Fibroblast of villous mesenchyme (primary cell): ENCODE data around the gene DNM3. TPM values are rescaled to one million over a fixed set of nuclear protein-coding genes. Genes with fewer than 3 reads are reported as not detected.
"Not testable (repeated sequence)": the region's sequence is repeated elsewhere in the genome, so short reads cannot be mapped to it uniquely, and the experiment has no call there.

ENCODE experiments used
- DNase-seq: peaks from one replicate; pipeline ENCODE4 v3.0.0-alpha.2; 2010; ENCODE audit warnings: low read depth
- H3K4me3 ChIP-seq: 2 replicates; pipeline ENCODE4 v1.5.1; 2011; ENCODE audit warnings: low read depth, mild to moderate bottlenecking, low read length
- total RNA-seq: library from RNA; depleted of rRNA; stranded (reverse); fragments of >200 nt; gene quantifications from 2 replicates; pipeline ENCODE4 v1.2.3, GENCODE V29; 2012
- TF ChIP-seq, protein P1 (sequence below): IDR thresholded peaks from 2 replicates; pipeline ENCODE4 v1.5.1; 2012; ENCODE audit warnings: low read depth, mild to moderate bottlenecking, low read length; ENCODE audit not compliant: insufficient read depth

DNM3 gene
- total RNA-seq, 1 donor: 2.2 TPM

DNA sequence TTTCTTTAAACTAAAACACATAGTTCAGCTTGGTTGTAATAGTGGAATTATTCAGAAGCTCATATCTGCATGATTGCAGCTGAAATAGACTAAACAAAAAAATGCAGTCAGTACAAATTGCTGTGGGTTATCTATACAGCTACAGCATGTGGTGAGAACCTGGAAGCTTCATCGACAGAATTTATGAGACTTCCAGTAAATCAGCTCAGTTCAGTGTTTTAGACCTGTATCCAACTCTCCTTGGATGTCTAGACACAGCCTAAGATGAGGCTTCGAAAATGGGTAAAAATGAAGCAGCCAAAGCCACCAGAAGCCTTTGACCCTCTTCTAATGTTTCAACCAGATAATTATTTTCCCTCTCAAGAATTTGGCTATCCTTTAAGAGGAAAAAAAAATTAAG, 452.1 kb downstream of the DNM3 start:
- DNase-seq: peak; percentile 93
- TF ChIP-seq, protein P1, sequence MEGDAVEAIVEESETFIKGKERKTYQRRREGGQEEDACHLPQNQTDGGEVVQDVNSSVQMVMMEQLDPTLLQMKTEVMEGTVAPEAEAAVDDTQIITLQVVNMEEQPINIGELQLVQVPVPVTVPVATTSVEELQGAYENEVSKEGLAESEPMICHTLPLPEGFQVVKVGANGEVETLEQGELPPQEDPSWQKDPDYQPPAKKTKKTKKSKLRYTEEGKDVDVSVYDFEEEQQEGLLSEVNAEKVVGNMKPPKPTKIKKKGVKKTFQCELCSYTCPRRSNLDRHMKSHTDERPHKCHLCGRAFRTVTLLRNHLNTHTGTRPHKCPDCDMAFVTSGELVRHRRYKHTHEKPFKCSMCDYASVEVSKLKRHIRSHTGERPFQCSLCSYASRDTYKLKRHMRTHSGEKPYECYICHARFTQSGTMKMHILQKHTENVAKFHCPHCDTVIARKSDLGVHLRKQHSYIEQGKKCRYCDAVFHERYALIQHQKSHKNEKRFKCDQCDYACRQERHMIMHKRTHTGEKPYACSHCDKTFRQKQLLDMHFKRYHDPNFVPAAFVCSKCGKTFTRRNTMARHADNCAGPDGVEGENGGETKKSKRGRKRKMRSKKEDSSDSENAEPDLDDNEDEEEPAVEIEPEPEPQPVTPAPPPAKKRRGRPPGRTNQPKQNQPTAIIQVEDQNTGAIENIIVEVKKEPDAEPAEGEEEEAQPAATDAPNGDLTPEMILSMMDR: no peak
- H3K4me3 ChIP-seq: no peak overlapping the region

DNA sequence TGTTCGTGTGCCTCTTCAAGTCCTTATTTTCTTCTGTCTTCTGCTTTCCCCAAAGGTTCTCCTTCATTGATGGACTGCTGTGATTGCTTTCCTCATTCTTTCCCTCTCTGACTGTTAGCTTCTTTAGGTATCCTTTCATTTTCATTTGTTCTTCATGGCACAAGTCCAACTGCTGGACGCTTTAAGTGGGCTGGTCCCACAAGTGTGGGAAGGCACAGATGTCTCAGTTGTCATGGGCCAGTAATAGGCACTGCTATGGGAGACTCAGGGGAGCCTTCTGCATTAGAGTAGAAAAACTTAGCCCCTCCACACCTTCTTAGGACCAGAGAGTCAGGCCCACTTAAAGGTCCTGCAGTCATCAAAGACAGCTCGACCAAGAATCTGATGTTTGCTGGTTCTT, 456.8 kb downstream of the DNM3 start:
- DNase-seq: peak; percentile 66
- no peak overlapping the region for H3K4me3 ChIP-seq
- TF ChIP-seq, protein P1: no peak

DNA sequence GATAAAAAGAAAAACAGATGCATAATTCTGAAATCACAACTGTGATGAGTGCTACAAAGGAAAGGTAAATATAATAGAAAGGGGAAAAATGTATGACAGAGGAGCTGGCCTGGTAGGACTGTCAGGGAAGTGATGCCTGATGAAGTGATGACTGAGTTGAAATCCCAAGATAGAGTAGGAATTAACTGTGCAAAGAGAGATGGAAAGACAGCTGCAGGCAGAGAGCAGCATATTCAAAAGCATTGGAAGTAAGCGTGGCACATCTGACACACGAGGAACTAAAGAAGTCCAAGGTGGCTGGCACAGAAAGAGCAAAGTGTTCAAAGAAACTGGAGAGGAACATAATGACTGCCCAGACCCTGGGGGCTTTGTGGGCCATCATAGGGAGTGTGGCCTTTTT, 457.6 kb downstream of the DNM3 start:
- TF ChIP-seq, protein P1: no peak
- H3K4me3 ChIP-seq: no peak overlapping the region
- DNase-seq: no peak

DNA sequence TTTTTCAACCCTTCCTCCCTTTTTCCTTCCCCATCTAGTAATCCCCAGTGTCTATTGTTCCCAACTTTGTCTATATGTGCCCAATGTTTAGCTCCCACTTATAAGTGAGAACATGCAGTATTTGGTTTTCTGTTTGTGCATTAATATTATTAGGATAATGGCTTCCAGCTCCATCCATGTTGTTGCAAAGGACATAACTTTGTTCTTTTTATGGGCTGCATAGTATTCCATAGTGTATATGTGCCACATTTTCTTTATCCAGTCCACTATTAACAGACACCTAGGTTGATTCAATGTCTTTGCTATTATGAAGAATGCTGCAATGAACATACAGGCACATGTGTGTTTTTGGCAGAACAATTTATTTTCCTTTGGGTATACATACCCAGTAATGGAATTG, 458.2 kb downstream of the DNM3 start:
- no peak for DNase-seq
- no peak overlapping the region for H3K4me3 ChIP-seq
- TF ChIP-seq, protein P1: no peak

DNA sequence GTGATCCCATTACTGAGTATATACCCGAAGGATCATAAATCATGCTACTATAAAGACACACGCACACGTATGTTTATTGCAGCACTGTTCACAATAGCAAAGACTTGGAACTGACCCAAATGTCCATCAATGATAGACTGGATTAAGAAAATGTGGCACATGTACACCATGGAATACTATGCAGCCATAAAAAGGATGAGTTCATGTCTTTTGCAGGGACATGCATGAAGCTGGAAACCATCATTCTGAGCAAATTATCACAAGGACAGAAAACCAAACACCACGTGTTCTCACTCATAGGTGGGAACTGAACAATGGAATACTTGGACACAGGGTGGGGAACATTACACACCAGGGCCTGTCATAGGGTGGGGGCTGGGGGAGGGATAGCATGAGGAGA, 466.2 kb downstream of the DNM3 start:
- DNase-seq, H3K4me3 ChIP-seq: not testable (repeated sequence)

DNA sequence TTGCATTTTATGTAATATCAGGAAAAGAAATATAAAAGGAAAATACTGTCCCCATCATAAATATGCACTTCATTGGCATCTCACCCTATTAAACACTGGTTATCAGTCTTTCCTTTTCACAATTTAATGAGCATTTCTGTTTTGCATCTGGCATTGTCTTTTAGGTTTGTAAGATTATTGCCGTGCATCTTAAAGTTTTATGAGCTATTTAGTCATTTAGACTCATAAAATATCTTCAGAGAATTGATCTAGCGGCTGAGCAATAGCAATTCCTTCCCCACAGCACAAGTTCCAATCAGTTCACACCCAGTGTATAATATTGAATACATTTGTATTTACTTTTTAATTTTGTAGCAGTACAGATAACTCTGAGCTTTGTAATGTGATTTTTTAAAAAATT, 466.8 kb downstream of the DNM3 start:
- TF ChIP-seq, protein P1: no peak
- DNase-seq: peak; percentile 52
- no peak overlapping the region for H3K4me3 ChIP-seq

DNA sequence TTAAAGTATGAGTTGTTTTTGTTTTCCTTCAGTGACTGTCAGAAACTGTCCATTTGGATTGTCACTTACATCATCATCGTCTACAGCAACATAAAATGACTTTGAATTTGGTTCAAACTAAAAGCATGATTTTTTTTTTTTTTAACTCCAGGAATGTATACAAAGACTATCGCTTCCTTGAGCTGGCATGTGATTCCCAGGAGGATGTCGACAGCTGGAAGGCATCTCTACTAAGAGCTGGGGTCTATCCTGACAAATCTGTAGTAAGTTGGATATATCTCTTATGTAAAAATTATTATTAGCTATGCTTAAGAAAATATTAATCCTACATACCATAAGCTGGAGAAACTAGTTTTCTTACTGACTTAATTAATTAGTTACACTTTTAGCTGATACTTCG, 467.3 kb downstream of the DNM3 start:
- TF ChIP-seq, protein P1: no peak
- DNase-seq: peak; percentile 64
- no peak overlapping the region for H3K4me3 ChIP-seq
